ENCODE measurements around the gene ARL3.

ARL3 gene

DNA sequence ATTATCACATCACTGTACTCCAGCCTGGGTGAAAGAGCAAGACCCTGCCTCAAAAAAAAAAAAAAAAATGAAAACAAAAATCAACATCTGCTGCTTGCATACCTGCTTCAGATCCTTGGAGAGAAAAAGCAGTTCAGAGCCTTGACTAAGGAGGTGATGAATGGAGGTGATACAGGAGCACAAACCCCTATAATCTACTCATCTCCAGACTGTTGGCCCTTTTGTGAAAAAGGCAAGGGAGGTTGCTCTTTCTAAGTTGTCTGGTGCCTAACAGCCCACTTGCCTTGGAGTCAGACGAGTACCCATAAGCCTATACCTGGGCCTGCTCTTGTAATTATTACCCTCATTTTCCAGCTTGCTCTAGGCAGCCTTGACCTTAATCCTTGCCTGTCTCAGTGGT is 1.7 kb upstream of the ARL3 start:
- Histone ChIP-seq H2BK12ac (ENCODE audit: low read length) (no peak overlapping the region), H4K8ac (ENCODE audit: low read depth, low read length) (no peak overlapping the region), H3K9ac (ENCODE audit: low read depth, low read length, poor library complexity) (no peak overlapping the region), H3K4me3 (ENCODE audit: low read length in 2 of 2) (no peak overlapping the region), H3K27ac (replicated peaks; ENCODE audit: low read length) (no peak overlapping the region), H3K36me3 (replicated peaks in 1 of 2; ENCODE audit: control insufficient read depth in 2 of 2, insufficient read depth in 2 of 2, low read length in 2 of 2) (peaks cover 0 to 31% of the 10 kb centered on the region in 2 donors), H2BK120ac (ENCODE audit: low read depth, low read length) (no peak overlapping the region), H3K4me1 (ENCODE audit: control insufficient read depth in 2 of 2, insufficient read depth in 1 of 2, low read depth in 1 of 2, low read length in 2 of 2) (peaks cover 14 to 19% of the 10 kb centered on the region in 2 donors), H3K18ac (ENCODE audit: low read length) (no peak overlapping the region), H2BK5ac (ENCODE audit: low read length) (no peak overlapping the region), H3K27me3 (ENCODE audit: control insufficient read depth in 3 of 3, insufficient read depth in 3 of 3, low read depth in 1 of 3, low read length in 3 of 3) (no peaks in the 10 kb centered on the region), H2AFZ (ENCODE audit: low read length) (no peak overlapping the region), H3K4ac (ENCODE audit: low read length) (no peak overlapping the region), H4K91ac (ENCODE audit: low read depth, low read length, poor library complexity) (no peak overlapping the region), H2BK15ac (ENCODE audit: low read length) (no peak overlapping the region), H3K23ac (ENCODE audit: low read depth, low read length, poor library complexity) (no peak overlapping the region), H3K79me1 (ENCODE audit: low read depth, low read length) (peaks cover 5% of the 10 kb centered on the region), H3K4me2 (ENCODE audit: insufficient read depth, low read length, poor library complexity, severe bottlenecking) (no peak overlapping the region), H3K9me3 (replicated peaks in 1 of 2; ENCODE audit: control insufficient read depth in 2 of 2, insufficient read depth in 1 of 2, low read depth in 1 of 2, low read length in 2 of 2) (no peaks in the 10 kb centered on the region), H2AK5ac (ENCODE audit: low read depth, low read length) (no peak overlapping the region), H3K14ac (ENCODE audit: low read length) (no peak overlapping the region)
- no CpG with 5 or more reads among the region's 1 CpG for WGBS, 2 donors (ENCODE audit: extremely low coverage in 2 of 2, insufficient read length in 2 of 2, insufficient replicate concordance in 1 of 2)
- DNase-seq (ENCODE audit: low spot score) = no peak

GRCh38 chr10:102714621-102715455 is 641 bp upstream of the ARL3 start, which contains the start of gene SFXN2:
Gene SFXN2, plus strand, starts transcription at chr10:102714636. Its CDS starts 12,001 bp downstream, at chr10:102726637.
- Histone ChIP-seq H2BK12ac (ENCODE audit: low read length) (peak within 1 kb of the TSS; percentile 14), H2BK15ac (ENCODE audit: low read length) (peak within 1 kb of the TSS; percentile 92), H4K91ac (ENCODE audit: low read depth, low read length, poor library complexity) (no peak within 1 kb of the TSS), H3K4ac (ENCODE audit: low read length) (peak within 1 kb of the TSS; percentile 6), H3K4me2 (ENCODE audit: insufficient read depth, low read length, poor library complexity, severe bottlenecking) (peak within 1 kb of the TSS; percentile 94), H3K27ac (replicated peaks; ENCODE audit: low read length) (peak within 1 kb of the TSS; percentile 97), H3K4me1 (ENCODE audit: control insufficient read depth in 2 of 2, insufficient read depth in 1 of 2, low read depth in 1 of 2, low read length in 2 of 2) (peaks cover 17 to 23% of the 10 kb centered on the region in 2 donors), H3K18ac (ENCODE audit: low read length) (peak within 1 kb of the TSS; percentile 99), H2BK120ac (ENCODE audit: low read depth, low read length) (no peak within 1 kb of the TSS), H3K4me3 (ENCODE audit: low read length in 2 of 2) (peak within 1 kb of the TSS; percentile 98 to 99), H2AK5ac (ENCODE audit: low read depth, low read length) (peak within 1 kb of the TSS; percentile 73), H3K9ac (ENCODE audit: low read depth, low read length, poor library complexity) (peak within 1 kb of the TSS; percentile 85), H3K79me1 (ENCODE audit: low read depth, low read length) (peaks cover 5% of the 10 kb centered on the region), H3K14ac (ENCODE audit: low read length) (peak within 1 kb of the TSS; percentile 89), H2AFZ (ENCODE audit: low read length) (peak within 1 kb of the TSS; percentile 95), H3K23ac (ENCODE audit: low read depth, low read length, poor library complexity) (peak within 1 kb of the TSS; percentile 80), H2BK5ac (ENCODE audit: low read length) (peak within 1 kb of the TSS; percentile 97), H3K36me3 (replicated peaks in 1 of 2; ENCODE audit: control insufficient read depth in 2 of 2, insufficient read depth in 2 of 2, low read length in 2 of 2) (peaks cover 0 to 23% of the 10 kb centered on the region in 2 donors), H3K9me3 (replicated peaks in 1 of 2; ENCODE audit: control insufficient read depth in 2 of 2, insufficient read depth in 1 of 2, low read depth in 1 of 2, low read length in 2 of 2) (no peaks in the 10 kb centered on the region), H3K27me3 (ENCODE audit: control insufficient read depth in 3 of 3, insufficient read depth in 3 of 3, low read depth in 1 of 3, low read length in 3 of 3) (no peaks in the 10 kb centered on the region), H4K8ac (ENCODE audit: low read depth, low read length) (no peak within 1 kb of the TSS)
- no peak for DNase-seq (ENCODE audit: low spot score)
- WGBS, 2 donors (ENCODE audit: extremely low coverage in 2 of 2, insufficient read length in 2 of 2, insufficient replicate concordance in 1 of 2) = no CpG with 5 or more reads among the region's 46 CpGs

DNA sequence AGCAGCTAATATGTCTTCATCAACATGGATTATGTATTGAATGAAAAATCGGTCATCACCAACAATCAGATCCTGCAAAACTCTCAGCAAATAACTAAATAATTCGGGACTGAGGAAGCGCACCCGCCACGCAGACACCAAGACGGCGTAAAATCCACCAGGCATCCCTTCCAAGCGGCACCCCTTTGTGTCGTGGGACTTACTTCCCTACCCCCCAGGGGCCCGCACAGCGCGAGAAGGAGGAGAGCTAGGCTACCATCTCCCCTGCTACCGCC is 721 bp downstream of the ARL3 start:
- no CpG with 5 or more reads among the region's 13 CpGs for WGBS, 2 donors (ENCODE audit: extremely low coverage in 2 of 2, insufficient read length in 2 of 2, insufficient replicate concordance in 1 of 2)
- H3K36me3 ChIP-seq (replicated peaks in 1 of 2; ENCODE audit: control insufficient read depth in 2 of 2, insufficient read depth in 2 of 2, low read length in 2 of 2) = peaks cover 0 to 16% of the 10 kb centered on the region in 2 donors

DNA sequence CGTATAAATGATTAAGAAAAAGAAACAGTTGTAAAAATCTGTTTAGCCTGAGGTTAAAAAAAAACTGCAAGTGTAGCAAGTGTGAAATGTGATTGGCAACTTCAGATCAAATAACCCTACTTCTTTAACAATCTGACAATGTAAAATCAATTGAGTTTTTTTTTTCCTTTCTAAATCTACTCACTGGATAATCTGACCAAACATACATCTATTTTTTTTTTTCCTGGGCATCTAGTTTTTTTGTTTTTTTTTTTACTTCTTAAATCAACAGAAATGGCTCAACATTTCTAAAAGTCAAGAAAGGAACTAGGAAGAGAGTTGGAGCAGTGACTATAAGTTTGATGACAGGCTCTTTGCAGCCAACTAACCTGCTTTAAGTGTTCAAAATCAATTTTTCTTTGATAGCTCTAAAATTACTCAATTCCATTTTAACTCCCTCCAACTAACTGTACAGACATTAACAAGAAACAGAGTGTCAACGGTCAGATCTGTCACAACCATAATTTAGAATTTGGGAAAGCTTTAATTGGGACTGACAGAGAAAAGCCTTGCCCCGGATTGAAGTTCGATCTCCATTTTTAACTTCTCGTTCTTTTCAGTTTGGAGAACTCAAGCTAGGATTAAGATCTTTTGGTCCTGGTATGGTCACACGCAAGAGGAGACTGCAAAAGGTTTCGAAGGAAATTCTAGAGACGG is 1.2 kb downstream of the ARL3 start:
- Histone ChIP-seq H3K23ac (ENCODE audit: low read depth, low read length, poor library complexity) (no peak overlapping the region), H3K4me3 (ENCODE audit: low read length in 2 of 2) (peak overlapping the region; percentile 93 to 98), H3K27me3 (ENCODE audit: control insufficient read depth in 3 of 3, insufficient read depth in 3 of 3, low read depth in 1 of 3, low read length in 3 of 3) (no peaks in the 10 kb centered on the region), H3K4ac (ENCODE audit: low read length) (no peak overlapping the region), H3K18ac (ENCODE audit: low read length) (no peak overlapping the region), H2BK15ac (ENCODE audit: low read length) (no peak overlapping the region), H4K91ac (ENCODE audit: low read depth, low read length, poor library complexity) (no peak overlapping the region), H3K14ac (ENCODE audit: low read length) (no peak overlapping the region), H2AK5ac (ENCODE audit: low read depth, low read length) (no peak overlapping the region), H4K8ac (ENCODE audit: low read depth, low read length) (no peak overlapping the region), H2BK5ac (ENCODE audit: low read length) (no peak overlapping the region), H2AFZ (ENCODE audit: low read length) (peak overlapping the region; percentile 89), H3K9ac (ENCODE audit: low read depth, low read length, poor library complexity) (no peak overlapping the region), H3K79me1 (ENCODE audit: low read depth, low read length) (peaks cover 5% of the 10 kb centered on the region), H3K27ac (replicated peaks; ENCODE audit: low read length) (peak overlapping the region; percentile 97), H3K4me1 (ENCODE audit: control insufficient read depth in 2 of 2, insufficient read depth in 1 of 2, low read depth in 1 of 2, low read length in 2 of 2) (peaks cover 11 to 18% of the 10 kb centered on the region in 2 donors), H3K4me2 (ENCODE audit: insufficient read depth, low read length, poor library complexity, severe bottlenecking) (peak overlapping the region; percentile 82), H2BK12ac (ENCODE audit: low read length) (no peak overlapping the region), H3K36me3 (replicated peaks in 1 of 2; ENCODE audit: control insufficient read depth in 2 of 2, insufficient read depth in 2 of 2, low read length in 2 of 2) (peaks cover 0 to 12% of the 10 kb centered on the region in 2 donors), H3K9me3 (replicated peaks in 1 of 2; ENCODE audit: control insufficient read depth in 2 of 2, insufficient read depth in 1 of 2, low read depth in 1 of 2, low read length in 2 of 2) (no peaks in the 10 kb centered on the region), H2BK120ac (ENCODE audit: low read depth, low read length) (no peak overlapping the region)
- DNase-seq (ENCODE audit: low spot score) = no peak
- no CpG with 5 or more reads among the region's 8 CpGs for WGBS, 2 donors (ENCODE audit: extremely low coverage in 2 of 2, insufficient read length in 2 of 2, insufficient replicate concordance in 1 of 2)

More for the DNA sequence above, 721 bp downstream of the ARL3 start:
- no peak overlapping the region for H3K4ac ChIP-seq (ENCODE audit: low read length)
- H3K23ac ChIP-seq (ENCODE audit: low read depth, low read length, poor library complexity) = peak overlapping the region; percentile 37
- H3K9ac ChIP-seq (ENCODE audit: low read depth, low read length, poor library complexity) = peak overlapping the region; percentile 47
- DNase-seq (ENCODE audit: low spot score) = no peak
- H3K4me1 ChIP-seq (ENCODE audit: control insufficient read depth in 2 of 2, insufficient read depth in 1 of 2, low read depth in 1 of 2, low read length in 2 of 2) = peaks cover 15 to 23% of the 10 kb centered on the region in 2 donors
- H2AFZ ChIP-seq (ENCODE audit: low read length) = peak overlapping the region; percentile 89
- peaks cover 5% of the 10 kb centered on the region for H3K79me1 ChIP-seq (ENCODE audit: low read depth, low read length)
- H3K9me3 ChIP-seq (replicated peaks in 1 of 2; ENCODE audit: control insufficient read depth in 2 of 2, insufficient read depth in 1 of 2, low read depth in 1 of 2, low read length in 2 of 2) = no peaks in the 10 kb centered on the region
- H2AK5ac ChIP-seq (ENCODE audit: low read depth, low read length) = peak overlapping the region; percentile 47
- H3K27ac ChIP-seq (replicated peaks; ENCODE audit: low read length) = peak overlapping the region; percentile 97
- H3K14ac ChIP-seq (ENCODE audit: low read length) = no peak overlapping the region
- no peak overlapping the region for H4K8ac ChIP-seq (ENCODE audit: low read depth, low read length)
- no peak overlapping the region for H2BK15ac ChIP-seq (ENCODE audit: low read length)
- H2BK12ac ChIP-seq (ENCODE audit: low read length) = no peak overlapping the region
- peak overlapping the region; percentile 99 for H3K18ac ChIP-seq (ENCODE audit: low read length)
- H3K4me3 ChIP-seq (ENCODE audit: low read length in 2 of 2) = peak overlapping the region; percentile 93 to 98
- H3K4me2 ChIP-seq (ENCODE audit: insufficient read depth, low read length, poor library complexity, severe bottlenecking) = peak overlapping the region; percentile 82
- no peak overlapping the region for H2BK120ac ChIP-seq (ENCODE audit: low read depth, low read length)
- no peaks in the 10 kb centered on the region for H3K27me3 ChIP-seq (ENCODE audit: control insufficient read depth in 3 of 3, insufficient read depth in 3 of 3, low read depth in 1 of 3, low read length in 3 of 3)
- no peak overlapping the region for H4K91ac ChIP-seq (ENCODE audit: low read depth, low read length, poor library complexity)
- peak overlapping the region; percentile 97 for H2BK5ac ChIP-seq (ENCODE audit: low read length)
